Measurements from ENCODE around the gene DNAJB1.

- TF ChIP-seq CTCF (IDR thresholded peaks at IDR 0.05; ENCODE audit: low read depth, low read length, poor library complexity, severe bottlenecking) (no peak), EZH2phosphoT487 (IDR thresholded peaks at IDR 0.05; ENCODE audit: borderline replicate concordance, low read length) (no peak)
Measured at GRCh38 chr19:14471436-14472187, 46.6 kb downstream of the DNAJB1 start.

All from DOHH2 (cell line).